Breast epithelium (tissue), 3 donors: ENCODE results near the gene TRAPPC8.

ENCODE experiments used
- POLR2AphosphoS5 ChIP-seq, 3 donors: sonication (generic); formaldehyde crosslinking; IDR thresholded peaks; one replicate each; pipeline ENCODE4 v1.6.1; 2017; ENCODE audit warnings: antibody characterized with exemption in 3 of 3
- TF ChIP-seq, protein P1 (sequence below), 3 donors: fragments of 450-650 bp; IDR thresholded peaks; one replicate each; pipeline ENCODE4 v1.5.1; 2016 to 2017; ENCODE audit warnings: antibody characterized with exemption in 3 of 3, mild to moderate bottlenecking in 3 of 3, moderate library complexity in 3 of 3

DNA sequence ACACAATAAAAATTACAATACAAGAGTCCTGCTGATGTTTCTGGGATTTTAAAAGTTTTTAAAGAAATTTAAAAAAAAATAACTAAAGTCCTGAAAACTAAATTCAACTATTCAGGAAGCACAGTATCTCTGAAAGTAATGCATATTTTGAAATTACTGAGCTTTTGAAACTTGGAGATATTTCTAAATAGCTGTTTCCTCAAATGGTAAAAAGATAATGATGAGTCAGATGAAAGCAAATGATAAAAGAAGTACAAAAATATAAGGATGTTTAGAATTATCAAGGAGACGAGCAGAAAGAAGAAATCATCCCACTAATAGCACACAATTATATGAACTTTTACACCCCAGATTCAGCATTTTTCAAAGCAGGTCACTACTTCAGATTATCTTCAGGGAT lies 92.1 kb downstream of the TRAPPC8 start:
- TF ChIP-seq, protein P1, sequence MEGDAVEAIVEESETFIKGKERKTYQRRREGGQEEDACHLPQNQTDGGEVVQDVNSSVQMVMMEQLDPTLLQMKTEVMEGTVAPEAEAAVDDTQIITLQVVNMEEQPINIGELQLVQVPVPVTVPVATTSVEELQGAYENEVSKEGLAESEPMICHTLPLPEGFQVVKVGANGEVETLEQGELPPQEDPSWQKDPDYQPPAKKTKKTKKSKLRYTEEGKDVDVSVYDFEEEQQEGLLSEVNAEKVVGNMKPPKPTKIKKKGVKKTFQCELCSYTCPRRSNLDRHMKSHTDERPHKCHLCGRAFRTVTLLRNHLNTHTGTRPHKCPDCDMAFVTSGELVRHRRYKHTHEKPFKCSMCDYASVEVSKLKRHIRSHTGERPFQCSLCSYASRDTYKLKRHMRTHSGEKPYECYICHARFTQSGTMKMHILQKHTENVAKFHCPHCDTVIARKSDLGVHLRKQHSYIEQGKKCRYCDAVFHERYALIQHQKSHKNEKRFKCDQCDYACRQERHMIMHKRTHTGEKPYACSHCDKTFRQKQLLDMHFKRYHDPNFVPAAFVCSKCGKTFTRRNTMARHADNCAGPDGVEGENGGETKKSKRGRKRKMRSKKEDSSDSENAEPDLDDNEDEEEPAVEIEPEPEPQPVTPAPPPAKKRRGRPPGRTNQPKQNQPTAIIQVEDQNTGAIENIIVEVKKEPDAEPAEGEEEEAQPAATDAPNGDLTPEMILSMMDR (IDR thresholded peaks at IDR 0.05): no peak
- TF ChIP-seq POLR2AphosphoS5 (IDR thresholded peaks at IDR 0.05): no peak
